ENCODE measurements around the gene E2F8. TPM values are rescaled to one million over a fixed set of nuclear protein-coding genes. Genes with fewer than 3 reads are reported as not detected.

E2F8 gene
- total RNA-seq, 1 experiment from 2014 or later: 19.5 TPM

- Histone ChIP-seq H3K4me1 (ENCODE audit: insufficient read depth, low read length, poor library complexity, severe bottlenecking) (no peaks in the 10 kb centered on the region), H3K36me3 (ENCODE audit: insufficient read depth, low read length, poor library complexity, severe bottlenecking) (no peaks in the 10 kb centered on the region), H3K4me3 (ENCODE audit: low read depth, low read length, poor library complexity, severe bottlenecking) (no peak overlapping the region), H3K27me3 (replicated peaks; ENCODE audit: insufficient read depth, low read depth, low read length, poor library complexity) (peaks cover 29% of the 10 kb centered on the region), H3K27ac (ENCODE audit: low read depth, low read length, poor library complexity, severe bottlenecking) (no peak overlapping the region), H3K9me3 (ENCODE audit: low read depth, low read length, poor library complexity, severe bottlenecking) (no peaks in the 10 kb centered on the region)
- CTCF ChIA-PET: no interaction called here
- POLR2A ChIA-PET (ENCODE audit: low non-redundant PET): no interaction called here
- TF ChIP-seq CTCF (conservative IDR thresholded peaks at IDR 0.05; ENCODE audit: low read depth, low read length): no peak
- TF ChIP-seq EZH2 (IDR thresholded peaks at IDR 0.05; ENCODE audit: borderline replicate concordance, low read depth, low read length, poor library complexity, severe bottlenecking): no peak
- no peak for DNase-seq (ENCODE audit: low spot score)
- intact Hi-C loops (cut with micrococcal nuclease; ENCODE audit: unreplicated experiment): no loop called here
- no TSS peak for BruUV-seq (replicated peaks)
Measured at GRCh38 chr11:19204836-19205235, 35.9 kb downstream of the E2F8 start.

- Histone ChIP-seq H3K9me3 (ENCODE audit: low read depth, low read length, poor library complexity, severe bottlenecking) (no peaks in the 10 kb centered on the region), H3K27ac (ENCODE audit: low read depth, low read length, poor library complexity, severe bottlenecking) (no peak within 1 kb of the TSS), H3K4me3 (ENCODE audit: low read depth, low read length, poor library complexity, severe bottlenecking) (no peak within 1 kb of the TSS), H3K4me1 (ENCODE audit: insufficient read depth, low read length, poor library complexity, severe bottlenecking) (no peaks in the 10 kb centered on the region), H3K36me3 (ENCODE audit: insufficient read depth, low read length, poor library complexity, severe bottlenecking) (no peaks in the 10 kb centered on the region), H3K27me3 (replicated peaks; ENCODE audit: insufficient read depth, low read depth, low read length, poor library complexity) (peaks cover 12% of the 10 kb centered on the region)
- ChIA-PET POLR2A (ENCODE audit: low non-redundant PET) (no interaction called here), CTCF (no interaction called here)
- intact Hi-C loops (cut with micrococcal nuclease; ENCODE audit: unreplicated experiment): no loop called here
- no TSS peak for BruUV-seq (replicated peaks)
- no peak for TF ChIP-seq EZH2 (IDR thresholded peaks at IDR 0.05; ENCODE audit: borderline replicate concordance, low read depth, low read length, poor library complexity, severe bottlenecking)
- no peak for TF ChIP-seq CTCF (conservative IDR thresholded peaks at IDR 0.05; ENCODE audit: low read depth, low read length)
- DNase-seq (ENCODE audit: low spot score): no peak
Measured at GRCh38 chr11:19201737-19202605, 38.8 kb downstream of the E2F8 start, which contains the start of gene CSRP3. CSRP3 (minus strand) TSS chr11:19201983; CDS start chr11:19192448, 9,535 bp downstream.

GRCh38 chr11:19200410-19201201 lies 40.1 kb downstream of the E2F8 start:
- no peaks in the 10 kb centered on the region for H3K4me1 ChIP-seq (ENCODE audit: insufficient read depth, low read length, poor library complexity, severe bottlenecking)
- no peak overlapping the region for H3K4me3 ChIP-seq (ENCODE audit: low read depth, low read length, poor library complexity, severe bottlenecking)
- no peak for TF ChIP-seq EZH2 (IDR thresholded peaks at IDR 0.05; ENCODE audit: borderline replicate concordance, low read depth, low read length, poor library complexity, severe bottlenecking)
- TF ChIP-seq CTCF (conservative IDR thresholded peaks at IDR 0.05; ENCODE audit: low read depth, low read length): no peak
- POLR2A ChIA-PET (ENCODE audit: low non-redundant PET): no interaction called here
- CTCF ChIA-PET: no interaction called here
- intact Hi-C loops (cut with micrococcal nuclease; ENCODE audit: unreplicated experiment): no loop called here
- H3K27ac ChIP-seq (ENCODE audit: low read depth, low read length, poor library complexity, severe bottlenecking): no peak overlapping the region
- peaks cover 10% of the 10 kb centered on the region for H3K27me3 ChIP-seq (replicated peaks; ENCODE audit: insufficient read depth, low read depth, low read length, poor library complexity)
- no TSS peak for BruUV-seq (replicated peaks)
- no peaks in the 10 kb centered on the region for H3K9me3 ChIP-seq (ENCODE audit: low read depth, low read length, poor library complexity, severe bottlenecking)
- DNase-seq (ENCODE audit: low spot score): no peak
- no peaks in the 10 kb centered on the region for H3K36me3 ChIP-seq (ENCODE audit: insufficient read depth, low read length, poor library complexity, severe bottlenecking)

Measured in A673 (cell line).